PFSK-1 (cell line): ENCODE data around the gene ROBO1.

ENCODE experiments used
- FOXP2 ChIP-seq: optimal IDR thresholded peaks from 2 replicates; pipeline ENCODE3; 2011; ENCODE audit warnings: borderline replicate concordance, control low read depth, inconsistent platforms; ENCODE audit not compliant: insufficient read depth; ENCODE audit errors: extremely low read length, extremely low read depth
- POLR2AphosphoS5 ChIP-seq: IDR thresholded peaks from 2 replicates; pipeline ENCODE4 v1.6.1; 2012; ENCODE audit warnings: low read depth, mild to moderate bottlenecking, control low read depth, low read length, moderate library complexity
- SIN3A ChIP-seq: IDR thresholded peaks from 2 replicates; pipeline ENCODE4 v1.6.1; 2012; ENCODE audit warnings: mild to moderate bottlenecking, low read length, moderate library complexity, borderline replicate concordance; ENCODE audit not compliant: insufficient read depth
- TAF1 ChIP-seq: IDR thresholded peaks from 2 replicates; pipeline ENCODE4 v1.6.1; 2012; ENCODE audit warnings: low read length, control low read depth, borderline replicate concordance; ENCODE audit not compliant: insufficient read depth
- TF ChIP-seq, protein P1 (sequence below), 2 experiments: IDR thresholded peaks; 2 replicates each; pipeline versions ENCODE4 v1.6.1 to v1.8.0; 2011 to 2012; ENCODE audit warnings: low read depth in 2 of 2, low read length in 2 of 2, control low read depth in 1 of 2, inconsistent platforms in 1 of 2, mild to moderate bottlenecking in 1 of 2, moderate library complexity in 1 of 2; ENCODE audit not compliant: insufficient read depth in 1 of 2

ROBO1 gene

DNA sequence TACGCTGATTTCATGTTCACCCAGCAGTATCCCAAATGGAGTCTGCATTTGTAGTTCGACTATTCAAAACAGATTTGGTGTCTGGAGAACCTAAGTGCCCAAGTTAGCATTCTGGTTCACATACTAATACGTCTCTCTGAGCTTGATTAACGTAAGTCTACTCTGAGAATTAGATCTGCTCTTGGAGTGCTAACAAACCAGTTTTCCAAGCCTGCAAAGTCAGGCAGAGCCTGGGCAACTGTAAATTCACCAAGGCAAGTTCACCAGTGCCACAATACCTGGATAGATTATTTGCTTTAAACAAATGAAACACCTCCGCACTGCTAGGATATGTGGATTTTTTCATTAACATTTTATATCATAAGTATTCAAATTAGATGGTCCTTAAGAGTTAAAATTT, 912.6 kb downstream of the ROBO1 start:
- TF ChIP-seq SIN3A (no peak), POLR2AphosphoS5 (no peak), FOXP2 (no peak), TAF1 (no peak)
- TF ChIP-seq, protein P1, sequence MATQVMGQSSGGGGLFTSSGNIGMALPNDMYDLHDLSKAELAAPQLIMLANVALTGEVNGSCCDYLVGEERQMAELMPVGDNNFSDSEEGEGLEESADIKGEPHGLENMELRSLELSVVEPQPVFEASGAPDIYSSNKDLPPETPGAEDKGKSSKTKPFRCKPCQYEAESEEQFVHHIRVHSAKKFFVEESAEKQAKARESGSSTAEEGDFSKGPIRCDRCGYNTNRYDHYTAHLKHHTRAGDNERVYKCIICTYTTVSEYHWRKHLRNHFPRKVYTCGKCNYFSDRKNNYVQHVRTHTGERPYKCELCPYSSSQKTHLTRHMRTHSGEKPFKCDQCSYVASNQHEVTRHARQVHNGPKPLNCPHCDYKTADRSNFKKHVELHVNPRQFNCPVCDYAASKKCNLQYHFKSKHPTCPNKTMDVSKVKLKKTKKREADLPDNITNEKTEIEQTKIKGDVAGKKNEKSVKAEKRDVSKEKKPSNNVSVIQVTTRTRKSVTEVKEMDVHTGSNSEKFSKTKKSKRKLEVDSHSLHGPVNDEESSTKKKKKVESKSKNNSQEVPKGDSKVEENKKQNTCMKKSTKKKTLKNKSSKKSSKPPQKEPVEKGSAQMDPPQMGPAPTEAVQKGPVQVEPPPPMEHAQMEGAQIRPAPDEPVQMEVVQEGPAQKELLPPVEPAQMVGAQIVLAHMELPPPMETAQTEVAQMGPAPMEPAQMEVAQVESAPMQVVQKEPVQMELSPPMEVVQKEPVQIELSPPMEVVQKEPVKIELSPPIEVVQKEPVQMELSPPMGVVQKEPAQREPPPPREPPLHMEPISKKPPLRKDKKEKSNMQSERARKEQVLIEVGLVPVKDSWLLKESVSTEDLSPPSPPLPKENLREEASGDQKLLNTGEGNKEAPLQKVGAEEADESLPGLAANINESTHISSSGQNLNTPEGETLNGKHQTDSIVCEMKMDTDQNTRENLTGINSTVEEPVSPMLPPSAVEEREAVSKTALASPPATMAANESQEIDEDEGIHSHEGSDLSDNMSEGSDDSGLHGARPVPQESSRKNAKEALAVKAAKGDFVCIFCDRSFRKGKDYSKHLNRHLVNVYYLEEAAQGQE (IDR thresholded peaks at IDR 0.05; ENCODE audit: insufficient read depth in 1 of 2, low read depth in 2 of 2, low read length in 2 of 2), result no peak

DNA sequence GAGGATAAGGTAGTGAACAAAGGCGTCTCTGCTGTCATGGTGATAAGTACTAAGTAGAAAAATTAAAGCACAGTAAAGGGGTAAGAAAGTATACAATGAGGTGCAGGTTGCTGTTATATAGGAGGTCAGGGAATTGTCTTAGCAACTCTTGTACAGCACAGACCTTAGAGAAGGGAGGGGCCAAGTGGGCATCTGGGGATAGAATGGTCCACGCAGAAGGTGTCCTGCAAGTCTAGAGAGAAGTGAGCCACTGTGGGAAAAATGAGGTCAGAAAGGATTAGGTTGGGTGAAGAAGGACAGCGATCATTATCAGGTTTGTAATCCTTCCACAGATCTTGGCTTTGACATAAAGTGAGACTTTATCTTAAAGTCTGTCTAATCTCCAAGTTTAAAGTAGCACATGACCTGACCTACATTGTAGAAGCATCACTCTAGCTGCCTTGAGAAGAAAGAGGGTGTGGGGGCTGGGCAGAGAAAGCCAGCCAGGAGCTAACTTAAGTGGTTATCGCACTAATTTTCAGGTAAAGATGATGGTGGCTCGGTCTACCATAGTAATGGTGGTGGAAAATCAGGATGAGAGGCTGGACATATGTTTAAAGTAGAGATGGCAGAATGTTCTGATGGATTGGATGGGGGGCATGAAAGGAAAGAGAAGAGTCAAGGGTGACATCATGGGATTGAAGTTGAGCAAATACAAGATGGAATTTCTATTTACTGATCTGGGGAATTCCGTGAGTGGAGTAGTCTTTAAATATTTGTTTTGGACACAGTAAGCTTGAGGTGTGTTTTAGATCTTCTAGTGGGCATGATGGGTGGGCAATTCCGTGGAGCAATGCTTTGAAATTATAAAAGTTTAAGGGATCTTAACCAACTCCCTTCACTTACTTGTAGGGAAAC, 919.2 kb downstream of the ROBO1 start:
- TF ChIP-seq POLR2AphosphoS5 (no peak), FOXP2 (no peak), SIN3A (no peak), TAF1 (no peak)
- TF ChIP-seq, protein P1 (IDR thresholded peaks at IDR 0.05; ENCODE audit: insufficient read depth in 1 of 2, low read depth in 2 of 2, low read length in 2 of 2), result no peak

DNA sequence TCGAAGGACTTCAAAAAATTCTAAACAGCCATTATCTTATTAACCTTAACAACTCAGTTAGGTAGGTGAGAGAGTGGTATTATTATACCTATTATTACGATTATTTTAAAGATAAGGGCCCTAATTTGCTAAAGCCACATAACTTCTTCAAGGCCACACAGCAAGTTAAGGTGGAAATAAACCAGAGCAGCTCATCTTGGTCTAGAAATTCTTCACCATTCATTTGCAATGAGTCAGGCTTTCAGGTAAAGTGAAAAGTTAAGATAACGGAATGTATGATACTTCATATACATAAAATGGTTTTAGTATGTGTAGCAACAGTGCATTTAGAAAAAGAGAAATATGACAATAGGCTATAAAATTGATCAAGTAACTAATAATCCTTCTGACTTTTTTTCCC, 920.2 kb downstream of the ROBO1 start:
- no peak for TF ChIP-seq SIN3A
- TF ChIP-seq TAF1, result no peak
- TF ChIP-seq FOXP2, result no peak
- TF ChIP-seq, protein P1 (IDR thresholded peaks at IDR 0.05; ENCODE audit: insufficient read depth in 1 of 2, low read depth in 2 of 2, low read length in 2 of 2), result no peak
- TF ChIP-seq POLR2AphosphoS5, result no peak

DNA sequence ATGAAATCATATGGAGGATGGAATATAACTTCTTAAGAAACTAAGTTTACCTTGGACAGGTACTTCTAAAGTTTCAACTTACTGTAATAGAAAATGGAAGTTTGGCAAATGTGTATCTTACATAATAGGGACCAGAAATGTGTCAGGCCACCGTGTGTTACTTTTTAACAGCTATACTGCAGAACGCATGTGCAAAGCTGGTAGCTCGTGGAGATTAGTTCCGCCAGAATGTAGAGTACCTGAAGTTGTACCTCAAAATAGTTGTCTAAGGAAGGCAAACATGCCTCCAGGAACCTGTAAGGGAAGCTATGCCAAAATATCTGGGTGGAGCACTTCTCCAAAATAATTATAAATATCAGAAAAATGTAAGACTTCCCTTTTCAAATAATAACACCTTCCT, 920.6 kb downstream of the ROBO1 start:
- TF ChIP-seq POLR2AphosphoS5 (no peak), FOXP2 (no peak), SIN3A (no peak)

DNA sequence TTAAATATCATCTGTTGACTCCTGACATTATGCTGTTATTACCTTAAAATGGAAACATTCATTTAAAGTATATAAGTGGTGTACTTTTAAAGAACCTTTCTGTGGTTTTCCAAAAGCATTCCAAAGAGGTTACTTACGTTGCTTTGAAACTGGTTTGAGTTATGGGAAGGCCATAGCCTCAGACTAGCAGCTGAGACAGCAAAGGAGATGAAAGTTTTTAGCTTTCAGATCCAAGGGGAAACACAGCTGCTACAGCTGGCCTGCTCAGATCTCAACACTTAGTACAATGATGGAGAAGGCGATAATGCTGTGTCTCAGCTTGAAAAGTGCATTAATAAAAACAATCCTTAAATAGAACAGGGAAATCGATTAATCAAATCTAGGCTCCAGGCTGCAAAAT, 921.1 kb downstream of the ROBO1 start:
- no peak for TF ChIP-seq FOXP2
- no peak for TF ChIP-seq SIN3A
- TF ChIP-seq TAF1, result no peak
- TF ChIP-seq POLR2AphosphoS5, result no peak
- TF ChIP-seq, protein P1 (IDR thresholded peaks at IDR 0.05; ENCODE audit: insufficient read depth in 1 of 2, low read depth in 2 of 2, low read length in 2 of 2), result no peak
